Measurements from ENCODE around the gene SFTA2. TPM values are rescaled to one million over a fixed set of nuclear protein-coding genes. Genes with fewer than 3 reads are reported as not detected.
A peak's percentile ranks its signal among the peaks of the same experiment; 100 is the strongest.
"Not testable (repeated sequence)": the region's sequence is repeated elsewhere in the genome, so short reads cannot be mapped to it uniquely, and the experiment has no call there.

The SFTA2 gene
- total RNA-seq, 3 donors from 2014 or later (not counting 1 experiment from before 2014, with no cell fraction given): not detected

DNA sequence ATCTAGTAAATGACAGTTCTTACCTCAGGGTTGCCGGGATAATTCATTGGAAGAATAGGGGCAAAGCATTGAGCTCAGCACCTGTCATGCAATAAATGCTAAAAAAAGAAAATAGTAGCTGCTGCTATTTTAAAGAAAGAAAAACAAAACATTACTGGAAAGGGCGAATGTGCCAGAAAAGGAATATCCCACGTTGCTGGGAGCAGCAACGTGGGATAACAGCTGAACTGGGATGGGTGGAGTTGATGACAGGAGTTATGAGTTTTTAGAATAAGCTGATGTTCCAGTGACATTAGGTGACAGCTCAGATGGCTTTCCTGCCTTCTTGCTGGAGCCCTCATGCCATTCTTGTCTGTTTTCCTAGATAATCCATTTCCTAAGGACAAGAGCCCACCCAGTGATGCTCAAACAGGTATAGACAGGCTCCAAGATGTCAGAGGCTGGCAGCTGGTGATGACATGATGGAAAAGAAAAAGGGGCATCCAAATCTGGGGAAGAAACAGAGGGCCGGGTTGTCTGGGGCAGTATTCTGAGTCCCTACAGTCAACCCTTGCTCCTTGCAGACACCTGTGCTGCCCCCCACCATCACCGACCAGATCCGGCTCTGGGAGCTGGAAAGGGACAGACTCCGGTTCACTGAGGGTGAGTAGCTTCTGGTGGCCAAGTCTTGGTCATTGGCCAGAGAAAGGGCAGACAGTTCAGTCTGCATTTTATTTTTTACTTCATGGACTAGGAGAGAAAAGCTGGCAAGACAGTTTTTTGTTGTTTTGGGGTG, 19.0 kb downstream of the SFTA2 start:
- no peak for ATAC-seq
- TF ChIP-seq, protein P1, sequence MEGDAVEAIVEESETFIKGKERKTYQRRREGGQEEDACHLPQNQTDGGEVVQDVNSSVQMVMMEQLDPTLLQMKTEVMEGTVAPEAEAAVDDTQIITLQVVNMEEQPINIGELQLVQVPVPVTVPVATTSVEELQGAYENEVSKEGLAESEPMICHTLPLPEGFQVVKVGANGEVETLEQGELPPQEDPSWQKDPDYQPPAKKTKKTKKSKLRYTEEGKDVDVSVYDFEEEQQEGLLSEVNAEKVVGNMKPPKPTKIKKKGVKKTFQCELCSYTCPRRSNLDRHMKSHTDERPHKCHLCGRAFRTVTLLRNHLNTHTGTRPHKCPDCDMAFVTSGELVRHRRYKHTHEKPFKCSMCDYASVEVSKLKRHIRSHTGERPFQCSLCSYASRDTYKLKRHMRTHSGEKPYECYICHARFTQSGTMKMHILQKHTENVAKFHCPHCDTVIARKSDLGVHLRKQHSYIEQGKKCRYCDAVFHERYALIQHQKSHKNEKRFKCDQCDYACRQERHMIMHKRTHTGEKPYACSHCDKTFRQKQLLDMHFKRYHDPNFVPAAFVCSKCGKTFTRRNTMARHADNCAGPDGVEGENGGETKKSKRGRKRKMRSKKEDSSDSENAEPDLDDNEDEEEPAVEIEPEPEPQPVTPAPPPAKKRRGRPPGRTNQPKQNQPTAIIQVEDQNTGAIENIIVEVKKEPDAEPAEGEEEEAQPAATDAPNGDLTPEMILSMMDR (IDR thresholded peaks at IDR 0.05): no peak
- Histone ChIP-seq H3K4me3 (ENCODE audit: low read length) (no peak overlapping the region), H3K4me1 (ENCODE audit: control insufficient read depth, insufficient read depth, low read length) (peaks cover 23% of the 10 kb centered on the region), H3K27me3 (ENCODE audit: control insufficient read depth, insufficient read depth, low read length) (no peaks in the 10 kb centered on the region), H3K9me3 (ENCODE audit: control insufficient read depth, insufficient read depth, low read length) (no peaks in the 10 kb centered on the region), H3K27ac (ENCODE audit: low read length) (no peak overlapping the region), H3K36me3 (ENCODE audit: control insufficient read depth, insufficient read depth, low read length) (peaks cover 19% of the 10 kb centered on the region)
- no peak for DNase-seq
- peaks cover 29 to 46% of the 10 kb centered on the region in 2 donors for H3K4me1 Mint-ChIP-seq
- H3K9me3 Mint-ChIP-seq: no peaks in the 10 kb centered on the region
- peak overlapping the region; percentile 93 for H3K4me3 Mint-ChIP-seq
- WGBS (ENCODE audit: insufficient coverage): over 99% methylated on average over 8 of the region's 8 CpGs
- H3K27ac Mint-ChIP-seq: peak overlapping the region; percentile 4 to 41
- intact Hi-C loops (cut with micrococcal nuclease): loop anchor here (10.0 kb wide), 1 partner anchor 172 kb away; no protein-coding TSS in a partner anchor
- peaks cover 6% of the 10 kb centered on the region for H3K36me3 Mint-ChIP-seq
- H3K27me3 Mint-ChIP-seq (ENCODE audit: low read depth in 2 of 2): no peaks in the 10 kb centered on the region

DNA sequence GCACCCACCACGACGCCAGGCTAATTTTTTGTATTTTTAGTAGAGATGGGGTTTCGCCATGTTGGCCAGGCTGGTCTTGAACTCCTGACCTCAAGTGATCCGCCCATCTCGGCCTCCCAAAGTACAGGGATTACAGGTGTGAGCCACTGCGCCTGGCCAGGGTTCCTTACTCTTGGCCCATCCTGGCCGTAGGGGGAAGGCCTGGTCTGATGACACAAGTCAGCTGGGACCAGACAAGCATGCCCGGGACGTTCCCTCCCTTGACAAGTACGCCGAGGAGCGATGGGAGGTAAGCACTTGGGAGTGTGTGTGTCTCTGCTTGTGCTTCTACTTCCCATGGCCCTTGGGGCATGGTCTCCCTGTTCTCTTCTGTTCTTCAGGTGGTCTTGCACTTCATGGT, 21.5 kb downstream of the SFTA2 start:
- not testable (repeated sequence) for H3K27me3 ChIP-seq (ENCODE audit: control insufficient read depth, insufficient read depth, low read length); H3K9me3 ChIP-seq (ENCODE audit: control insufficient read depth, insufficient read depth, low read length); H3K36me3 Mint-ChIP-seq; ATAC-seq; H3K27ac ChIP-seq (ENCODE audit: low read length); H3K4me3 ChIP-seq (ENCODE audit: low read length); H3K27ac Mint-ChIP-seq; H3K9me3 Mint-ChIP-seq; H3K27me3 Mint-ChIP-seq (ENCODE audit: low read depth in 2 of 2); H3K4me3 Mint-ChIP-seq; DNase-seq
- peaks cover 27 to 38% of the 10 kb centered on the region in 2 donors for H3K4me1 Mint-ChIP-seq
- intact Hi-C loops (cut with micrococcal nuclease): loop anchor here (10.0 kb wide), 1 partner anchor 174 kb away; no protein-coding TSS in a partner anchor
- 95% methylated on average over 12 of the region's 12 CpGs for WGBS (ENCODE audit: insufficient coverage)
- Histone ChIP-seq H3K36me3 (ENCODE audit: control insufficient read depth, insufficient read depth, low read length) (peaks cover 11% of the 10 kb centered on the region), H3K4me1 (ENCODE audit: control insufficient read depth, insufficient read depth, low read length) (peaks cover 29% of the 10 kb centered on the region)

- H3K4me3 ChIP-seq (ENCODE audit: low read length): peak overlapping the region; percentile 67
- Mint-ChIP-seq H3K27me3 (ENCODE audit: low read depth in 2 of 2) (no peaks in the 10 kb centered on the region), H3K4me3 (peak overlapping the region; percentile 99), H3K9me3 (no peaks in the 10 kb centered on the region), H3K27ac (peak overlapping the region; percentile 73 to 83), H3K4me1 (peaks cover 16 to 24% of the 10 kb centered on the region in 2 donors), H3K36me3 (no peaks in the 10 kb centered on the region)
- H3K9me3 ChIP-seq (ENCODE audit: control insufficient read depth, insufficient read depth, low read length): no peaks in the 10 kb centered on the region
- intact Hi-C loops (cut with micrococcal nuclease): no loop called here
- DNase-seq (no peak), ATAC-seq (no peak)
- no peaks in the 10 kb centered on the region for H3K27me3 ChIP-seq (ENCODE audit: control insufficient read depth, insufficient read depth, low read length)
- peaks cover 11% of the 10 kb centered on the region for H3K36me3 ChIP-seq (ENCODE audit: control insufficient read depth, insufficient read depth, low read length)
- no peak overlapping the region for H3K27ac ChIP-seq (ENCODE audit: low read length)
- WGBS (ENCODE audit: insufficient coverage): 38% methylated on average over 2 of the region's 2 CpGs
- TF ChIP-seq, protein P1 (IDR thresholded peaks at IDR 0.05): no peak
- peaks cover 18% of the 10 kb centered on the region for H3K4me1 ChIP-seq (ENCODE audit: control insufficient read depth, insufficient read depth, low read length)
Measured at GRCh38 chr6:30908700-30909099, 23.3 kb downstream of the SFTA2 start.

DNA sequence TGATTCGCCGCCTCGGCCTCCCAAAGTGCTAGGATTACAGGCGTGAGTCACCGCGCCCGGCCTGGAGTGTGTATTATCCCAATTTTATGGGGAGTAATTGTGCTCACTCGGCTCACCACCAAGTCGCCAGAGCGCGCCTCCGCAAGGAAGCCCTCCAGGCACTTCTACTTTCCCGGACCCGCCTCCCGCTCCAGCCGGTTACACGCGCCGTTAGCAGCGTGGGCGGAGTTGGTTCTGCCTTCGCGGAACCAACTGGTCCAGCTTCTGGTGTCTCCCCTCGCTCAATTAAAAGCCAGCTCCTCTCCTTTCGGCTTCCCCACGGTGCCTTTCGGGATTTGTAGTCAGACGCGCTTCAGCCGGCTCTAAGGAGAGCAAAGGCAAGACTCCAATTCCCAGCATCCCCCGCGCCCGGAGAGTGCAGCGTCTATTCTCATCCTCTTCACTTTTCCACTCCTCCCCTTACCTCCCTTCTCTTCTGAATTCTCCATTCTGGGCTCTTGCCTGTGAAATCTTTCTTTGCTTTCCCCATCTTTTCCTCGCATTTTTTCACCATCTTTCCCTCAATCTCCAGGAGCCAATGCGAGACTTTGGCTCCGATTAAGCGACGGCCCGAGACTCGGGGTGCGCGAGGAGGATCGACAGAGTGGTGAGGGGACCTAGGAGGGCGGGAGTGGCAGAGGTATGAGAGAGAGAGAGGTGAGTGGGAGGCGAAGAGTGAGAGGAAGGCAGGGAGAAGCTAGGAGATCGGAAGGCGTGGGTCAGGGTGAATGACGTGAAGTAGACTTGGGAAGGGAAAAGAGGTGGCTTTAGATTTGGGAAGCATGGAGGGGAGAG, 24.0 kb downstream of the SFTA2 start, which contains the start of gene GTF2H4:
GTF2H4 (plus strand) TSS at position 450 of the 834 bp plus-strand sequence.
- H3K27ac ChIP-seq (ENCODE audit: low read length): no peak within 1 kb of the TSS
- no peaks in the 10 kb centered on the region for H3K9me3 Mint-ChIP-seq

GRCh38 chr6:30907290-30907757, 24.6 kb downstream of the SFTA2 start:
- Histone ChIP-seq H3K4me3 (ENCODE audit: low read length) (peak overlapping the region; percentile 67), H3K36me3 (ENCODE audit: control insufficient read depth, insufficient read depth, low read length) (peaks cover 11% of the 10 kb centered on the region), H3K4me1 (ENCODE audit: control insufficient read depth, insufficient read depth, low read length) (peaks cover 15% of the 10 kb centered on the region)
- H3K27ac ChIP-seq (ENCODE audit: low read length); H3K27me3 ChIP-seq (ENCODE audit: control insufficient read depth, insufficient read depth, low read length); ATAC-seq; H3K9me3 Mint-ChIP-seq; DNase-seq; H3K27me3 Mint-ChIP-seq (ENCODE audit: low read depth in 2 of 2); H3K36me3 Mint-ChIP-seq; intact Hi-C loops (cut with micrococcal nuclease); H3K9me3 ChIP-seq (ENCODE audit: control insufficient read depth, insufficient read depth, low read length): not testable (repeated sequence)
- H3K4me3 Mint-ChIP-seq: peak overlapping the region; percentile 99
- H3K4me1 Mint-ChIP-seq: peaks cover 16 to 17% of the 10 kb centered on the region in 2 donors
- H3K27ac Mint-ChIP-seq: peak overlapping the region; percentile 73 to 83
- WGBS (ENCODE audit: insufficient coverage): 66% methylated on average over 16 of the region's 16 CpGs

More for the DNA sequence above, 24.0 kb downstream of the SFTA2 start, which contains the start of gene GTF2H4:
- DNase-seq (peak; percentile 79 to 97), ATAC-seq (peak; percentile 99 to 100 (median 99))
- H3K36me3 Mint-ChIP-seq: no peaks in the 10 kb centered on the region
- intact Hi-C loops (cut with micrococcal nuclease): no loop called here
- no peaks in the 10 kb centered on the region for H3K27me3 Mint-ChIP-seq (ENCODE audit: low read depth in 2 of 2)
- H3K4me1 ChIP-seq (ENCODE audit: control insufficient read depth, insufficient read depth, low read length): peaks cover 15% of the 10 kb centered on the region
- no peaks in the 10 kb centered on the region for H3K27me3 ChIP-seq (ENCODE audit: control insufficient read depth, insufficient read depth, low read length)
- H3K9me3 ChIP-seq (ENCODE audit: control insufficient read depth, insufficient read depth, low read length): no peaks in the 10 kb centered on the region
- peaks cover 16 to 19% of the 10 kb centered on the region in 2 donors for H3K4me1 Mint-ChIP-seq
- H3K4me3 Mint-ChIP-seq: peak within 1 kb of the TSS; percentile 99
- H3K36me3 ChIP-seq (ENCODE audit: control insufficient read depth, insufficient read depth, low read length): peaks cover 11% of the 10 kb centered on the region
- H3K4me3 ChIP-seq (ENCODE audit: low read length): peak within 1 kb of the TSS; percentile 67
- TF ChIP-seq, protein P1 (IDR thresholded peaks at IDR 0.05): no peak
- peak within 1 kb of the TSS; percentile 73 to 83 for H3K27ac Mint-ChIP-seq
- 1% methylated on average over 49 of the region's 49 CpGs for WGBS (ENCODE audit: insufficient coverage)
